GM10266 (cell line): ENCODE measurements around the gene PFKL.

Source experiments
- DNase-seq: peaks from one replicate; pipeline ENCODE4 v3.0.0; 2012; ENCODE audit errors: extremely low spot score
- TF ChIP-seq, protein P1 (sequence below): IDR thresholded peaks from 2 replicates; pipeline ENCODE4 v1.5.1; 2012; ENCODE audit warnings: mild to moderate bottlenecking, low read depth; ENCODE audit not compliant: control insufficient read depth, insufficient read depth; ENCODE audit errors: missing control alignments

PFKL gene

DNA sequence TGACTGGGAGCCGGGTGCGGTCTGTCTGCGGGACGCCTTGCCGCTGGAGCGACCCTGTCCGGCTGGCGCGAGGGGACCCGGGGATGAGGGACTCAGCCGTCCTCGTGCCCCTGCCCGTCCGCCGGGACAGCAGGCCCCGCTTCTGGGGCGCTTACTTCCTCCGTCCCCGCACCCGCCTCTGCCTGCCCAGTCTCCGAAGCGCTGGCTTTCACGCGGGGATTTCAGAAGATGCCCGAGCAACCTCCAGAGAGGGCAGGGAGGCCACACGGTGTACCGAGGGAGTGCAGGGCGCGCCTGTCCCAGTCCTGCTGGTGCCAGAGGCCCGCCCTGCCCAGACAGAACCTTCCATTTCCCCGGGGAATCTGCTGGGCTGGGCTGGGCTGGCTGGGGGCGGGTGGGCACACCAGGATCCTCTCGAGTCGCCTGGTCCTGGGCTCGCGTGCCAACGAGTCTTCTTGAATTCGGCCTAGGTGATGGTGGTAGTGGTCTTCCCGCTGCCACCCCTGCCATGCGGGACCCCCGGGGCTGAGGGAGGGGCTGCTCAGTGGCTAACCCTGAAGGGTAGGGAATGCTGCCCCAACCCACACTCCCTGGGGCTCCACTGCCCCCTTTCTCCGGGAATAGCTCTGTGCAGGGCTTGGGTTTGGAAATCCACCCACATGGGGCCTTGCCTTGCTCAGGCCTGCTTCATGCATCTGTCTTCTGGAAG, 51.1 kb downstream of the PFKL start:
- no peak for DNase-seq
- TF ChIP-seq, protein P1, sequence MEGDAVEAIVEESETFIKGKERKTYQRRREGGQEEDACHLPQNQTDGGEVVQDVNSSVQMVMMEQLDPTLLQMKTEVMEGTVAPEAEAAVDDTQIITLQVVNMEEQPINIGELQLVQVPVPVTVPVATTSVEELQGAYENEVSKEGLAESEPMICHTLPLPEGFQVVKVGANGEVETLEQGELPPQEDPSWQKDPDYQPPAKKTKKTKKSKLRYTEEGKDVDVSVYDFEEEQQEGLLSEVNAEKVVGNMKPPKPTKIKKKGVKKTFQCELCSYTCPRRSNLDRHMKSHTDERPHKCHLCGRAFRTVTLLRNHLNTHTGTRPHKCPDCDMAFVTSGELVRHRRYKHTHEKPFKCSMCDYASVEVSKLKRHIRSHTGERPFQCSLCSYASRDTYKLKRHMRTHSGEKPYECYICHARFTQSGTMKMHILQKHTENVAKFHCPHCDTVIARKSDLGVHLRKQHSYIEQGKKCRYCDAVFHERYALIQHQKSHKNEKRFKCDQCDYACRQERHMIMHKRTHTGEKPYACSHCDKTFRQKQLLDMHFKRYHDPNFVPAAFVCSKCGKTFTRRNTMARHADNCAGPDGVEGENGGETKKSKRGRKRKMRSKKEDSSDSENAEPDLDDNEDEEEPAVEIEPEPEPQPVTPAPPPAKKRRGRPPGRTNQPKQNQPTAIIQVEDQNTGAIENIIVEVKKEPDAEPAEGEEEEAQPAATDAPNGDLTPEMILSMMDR, result no peak

DNA sequence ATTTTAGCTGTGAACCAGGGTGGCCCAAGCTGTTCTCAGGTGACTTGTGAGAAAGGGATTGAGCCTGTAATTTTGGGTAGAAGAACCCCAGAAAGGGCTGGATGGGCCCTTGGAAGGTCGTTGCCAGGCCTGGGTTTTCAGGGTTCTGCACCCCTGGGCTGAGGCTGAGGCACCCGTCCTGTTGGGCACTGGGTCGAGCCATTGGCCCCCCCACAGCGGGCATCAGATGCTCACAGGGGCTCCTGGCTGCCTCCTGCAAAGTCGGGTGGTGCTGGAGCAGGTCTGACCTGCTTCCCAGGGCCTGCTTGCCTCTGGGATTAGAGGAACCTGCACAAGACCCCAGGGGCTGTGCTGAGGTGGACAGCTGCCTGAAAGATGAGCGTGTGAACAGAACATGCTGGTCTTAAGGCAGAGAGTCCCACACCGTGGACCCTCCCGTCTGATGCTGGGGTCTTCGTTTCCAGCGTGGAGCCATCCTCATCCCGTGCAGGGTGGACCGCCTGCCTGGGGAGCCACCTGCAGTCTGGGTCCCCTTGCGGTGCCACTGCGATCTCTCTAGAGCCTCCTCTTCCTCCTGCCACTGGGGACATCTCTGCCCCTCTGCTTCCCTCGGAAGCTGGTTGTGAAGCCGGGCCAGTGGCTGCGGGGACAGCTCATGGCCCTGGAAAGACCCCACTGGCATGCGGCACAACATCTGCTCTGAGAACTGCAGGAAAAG, 51.8 kb downstream of the PFKL start:
- DNase-seq, result no peak
- TF ChIP-seq, protein P1, result no peak

DNA sequence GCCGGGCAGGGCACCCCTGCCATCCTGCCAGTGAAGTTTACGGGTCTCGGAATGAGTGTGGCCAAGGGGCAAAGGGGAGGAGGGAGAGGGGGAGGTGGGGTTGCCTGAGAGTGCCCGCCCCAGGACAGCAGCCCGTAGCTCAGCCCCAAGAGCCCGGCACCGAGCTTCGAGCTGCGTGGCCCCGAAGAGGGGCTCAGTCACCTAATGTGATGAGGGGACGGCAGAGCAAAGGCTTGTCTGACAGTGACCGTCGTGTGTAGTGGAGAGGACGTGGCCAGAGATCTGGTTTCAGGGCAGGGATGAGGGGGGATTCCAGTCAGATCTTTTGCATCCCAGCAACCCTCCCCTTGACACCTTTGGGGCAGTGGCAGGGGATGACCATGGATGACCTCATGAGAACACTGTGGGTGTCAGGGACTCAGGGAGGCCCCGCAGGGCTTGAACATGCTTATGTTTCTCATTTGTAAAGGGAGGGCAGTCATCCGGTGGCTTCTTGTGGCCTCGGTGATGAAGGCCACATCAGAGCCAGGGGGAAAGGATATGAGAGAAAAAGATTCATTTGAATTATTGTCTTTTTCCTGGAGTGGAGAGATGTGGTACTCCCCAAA, 52.5 kb downstream of the PFKL start:
- TF ChIP-seq, protein P1, result no peak
- DNase-seq, result no peak

DNA sequence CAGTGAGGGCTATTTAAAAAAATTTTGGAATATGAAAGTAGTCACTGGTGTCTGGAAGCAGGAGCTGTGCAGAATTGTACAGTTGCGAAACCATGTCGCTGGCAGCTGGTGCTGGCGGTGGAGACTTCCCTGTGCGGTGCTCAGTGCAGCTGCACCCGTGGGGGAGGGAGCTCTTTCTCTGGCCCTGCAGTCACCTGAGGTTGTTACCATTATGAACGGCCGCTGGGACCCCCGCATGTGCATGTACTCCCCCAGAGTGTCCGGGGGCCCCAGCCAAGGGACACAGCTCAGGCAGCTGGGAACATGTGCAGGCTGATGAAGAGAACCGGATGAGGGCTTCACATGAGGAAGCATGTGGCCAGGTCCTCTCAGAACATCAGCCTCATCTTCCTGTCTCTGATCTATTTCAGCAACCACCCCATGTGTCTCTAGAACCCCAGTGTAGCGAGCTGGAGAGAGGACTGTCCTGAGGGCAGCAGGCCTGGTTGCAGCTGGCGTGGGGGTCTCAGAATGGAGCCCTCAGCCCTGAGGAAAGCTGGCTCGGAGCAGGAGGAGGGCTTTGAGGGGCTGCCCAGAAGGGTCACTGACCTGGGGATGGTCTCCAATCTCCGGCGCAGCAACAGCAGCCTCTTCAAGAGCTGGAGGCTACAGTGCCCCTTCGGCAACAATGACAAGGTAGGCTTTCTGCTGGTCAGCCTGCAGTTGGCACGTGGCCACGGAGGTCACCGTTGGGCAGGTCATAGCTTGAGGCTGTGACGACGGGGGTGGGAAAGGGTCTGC, 53.5 kb downstream of the PFKL start, which contains the start of gene TRPM2:
Gene TRPM2, plus strand, starts transcription at position 431 of the 780 bp plus-strand sequence. Its CDS starts 80 bp downstream, at position 511.
- DNase-seq, result peak; percentile 73

DNA sequence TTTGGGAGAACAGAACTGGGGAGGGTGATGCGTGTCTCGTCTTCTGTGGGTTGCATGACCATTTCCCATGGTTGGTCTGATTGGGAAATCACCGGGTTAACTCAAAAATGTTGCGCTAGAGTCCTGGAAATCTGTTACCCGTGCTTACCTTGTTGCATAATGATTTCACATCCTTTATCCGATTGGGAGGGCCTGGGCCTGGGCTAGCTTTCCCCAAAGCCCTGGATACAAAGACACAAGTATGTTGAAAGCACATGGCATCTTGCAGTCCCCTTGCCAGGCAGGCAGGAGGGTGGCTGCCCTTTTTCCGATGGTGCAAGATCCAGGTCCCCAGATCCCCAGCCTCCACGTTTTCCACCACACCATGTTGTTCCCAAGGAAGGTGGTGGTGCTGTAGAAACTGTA, 54.1 kb downstream of the PFKL start:
- no peak for DNase-seq

More for the DNA sequence above, 53.5 kb downstream of the PFKL start, which contains the start of gene TRPM2:
- TF ChIP-seq, protein P1, result no peak

More for the DNA sequence above, 54.1 kb downstream of the PFKL start:
- TF ChIP-seq, protein P1, result no peak
